H9 (cell line): ENCODE data around the gene ANAPC2. TPM values are rescaled to one million over a fixed set of nuclear protein-coding genes. Genes with fewer than 3 reads are reported as not detected.

Experiments
- DNase-seq: peaks from one replicate; pipeline ENCODE4 v3.0.0-alpha.2; 2017
- H2AFZ ChIP-seq: one replicate; pipeline ENCODE4 v1.6.1; 2013; ENCODE audit warnings: mild to moderate bottlenecking, low read length, control low read depth, moderate library complexity
- H2AK5ac ChIP-seq: 2 replicates; pipeline ENCODE4 v1.6.1; 2013; ENCODE audit warnings: low read length, control low read depth, mixed read lengths; ENCODE audit not compliant: insufficient read length
- H2BK120ac ChIP-seq: one replicate; pipeline ENCODE4 v1.6.1; 2013; ENCODE audit warnings: low read depth, mild to moderate bottlenecking, low read length, control low read depth, inconsistent platforms; ENCODE audit not compliant: poor library complexity, severe bottlenecking
- H2BK12ac ChIP-seq: 2 replicates; pipeline ENCODE4 v1.6.1; 2013; ENCODE audit warnings: low read length, control low read depth, mixed read lengths, low read depth; ENCODE audit not compliant: insufficient read length
- H2BK15ac ChIP-seq: 2 replicates; pipeline ENCODE4 v1.6.1; 2013; ENCODE audit warnings: low read depth, low read length, control low read depth
- H2BK20ac ChIP-seq: one replicate; pipeline ENCODE4 v1.6.1; 2013; ENCODE audit warnings: low read depth, mild to moderate bottlenecking, low read length, control low read depth, inconsistent platforms; ENCODE audit not compliant: poor library complexity, severe bottlenecking
- H2BK5ac ChIP-seq: 2 replicates; pipeline ENCODE4 v1.6.1; 2013; ENCODE audit warnings: low read length, control low read depth, mixed read lengths; ENCODE audit not compliant: insufficient read length
- H3K14ac ChIP-seq: 2 replicates; pipeline ENCODE4 v1.6.1; 2013; ENCODE audit warnings: low read length, control low read depth; ENCODE audit not compliant: insufficient read depth
- H3K18ac ChIP-seq: 2 replicates; pipeline ENCODE4 v1.6.1; 2013; ENCODE audit warnings: low read depth, mild to moderate bottlenecking, mixed read lengths, low read length, control low read depth; ENCODE audit not compliant: insufficient read length
- H3K23ac ChIP-seq: 2 replicates; pipeline ENCODE4 v1.6.1; 2013; ENCODE audit warnings: low read length, control low read depth, mixed read lengths, low read depth; ENCODE audit not compliant: insufficient read length
- H3K23me2 ChIP-seq: 2 replicates; pipeline ENCODE4 v1.6.1; 2013; ENCODE audit warnings: low read depth, mild to moderate bottlenecking, mixed read lengths, low read length, control low read depth; ENCODE audit not compliant: insufficient read length, poor library complexity, severe bottlenecking
- H3K27ac ChIP-seq: 2 replicates; pipeline ENCODE4 v1.5.1; 2013; ENCODE audit warnings: low read length, control low read depth, mixed read lengths, low read depth; ENCODE audit not compliant: insufficient read length
- H3K27me3 ChIP-seq: 2 replicates; pipeline ENCODE4 v1.6.1; 2013; ENCODE audit warnings: low read length, control low read depth, inconsistent platforms; ENCODE audit not compliant: insufficient read depth
- H3K4ac ChIP-seq: 2 replicates; pipeline ENCODE4 v1.6.1; 2013; ENCODE audit warnings: low read depth, mild to moderate bottlenecking, control low read depth, inconsistent platforms, low read length, moderate library complexity
- H3K4me1 ChIP-seq: 2 replicates; pipeline ENCODE4 v1.6.1; 2013; ENCODE audit warnings: low read length, control low read depth, inconsistent platforms; ENCODE audit not compliant: insufficient read depth
- H3K4me2 ChIP-seq: 2 replicates; pipeline ENCODE4 v1.6.1; 2013; ENCODE audit warnings: low read length, control low read depth, mixed read lengths; ENCODE audit not compliant: insufficient read length, insufficient read depth
- H3K56ac ChIP-seq: 2 replicates; pipeline ENCODE4 v1.6.1; 2013; ENCODE audit warnings: low read depth, mild to moderate bottlenecking, mixed read lengths, low read length, control low read depth; ENCODE audit not compliant: insufficient read length
- H3K79me1 ChIP-seq: 2 replicates; pipeline ENCODE4 v1.6.1; 2013; ENCODE audit warnings: low read depth, mild to moderate bottlenecking, moderate library complexity, low read length, control low read depth, inconsistent platforms; ENCODE audit not compliant: insufficient read depth, poor library complexity, severe bottlenecking
- H3K79me2 ChIP-seq: 2 replicates; pipeline ENCODE4 v1.6.1; 2013; ENCODE audit warnings: low read length, control low read depth, inconsistent platforms; ENCODE audit not compliant: insufficient read depth
- H3K9ac ChIP-seq: 2 replicates; pipeline ENCODE4 v1.6.1; 2013; ENCODE audit warnings: low read length, control low read depth, mixed read lengths; ENCODE audit not compliant: insufficient read length; ENCODE audit errors: extremely low read depth
- H3K9me3 ChIP-seq: one replicate; pipeline ENCODE4 v1.6.1; 2013; ENCODE audit warnings: low read depth, low read length, inconsistent platforms; ENCODE audit not compliant: control insufficient read depth
- H3T11ph ChIP-seq: one replicate; pipeline ENCODE4 v1.6.1; 2013; ENCODE audit warnings: mild to moderate bottlenecking, low read length, control low read depth, inconsistent platforms
- H4K20me1 ChIP-seq: one replicate; pipeline ENCODE4 v1.6.1; 2013; ENCODE audit not compliant: control insufficient read depth, insufficient read length, insufficient read depth
- H4K5ac ChIP-seq: 2 replicates; pipeline ENCODE4 v1.6.1; 2013; ENCODE audit warnings: low read depth, mild to moderate bottlenecking, mixed read lengths, low read length, control low read depth; ENCODE audit not compliant: insufficient read length
- H4K8ac ChIP-seq: replicated peaks from 2 replicates; pipeline ENCODE4 v1.6.1; 2013; ENCODE audit warnings: low read length, control low read depth, mixed read lengths, low read depth; ENCODE audit not compliant: insufficient read length
- H4K91ac ChIP-seq: 2 replicates; pipeline ENCODE4 v1.6.1; 2013; ENCODE audit warnings: low read depth, mild to moderate bottlenecking, moderate library complexity, mixed read lengths, low read length, control low read depth; ENCODE audit not compliant: insufficient read length
- H3K27ac Mint-ChIP-seq, 3 experiments: 2 replicates in 2 of 3; 3 replicates in 1 of 3; pipeline ENCODE4 v1.8.0; 2020 to 2021; ENCODE audit warnings: mixed read lengths in 3 of 3, mild to moderate bottlenecking in 1 of 3, moderate library complexity in 1 of 3
- H3K27me3 Mint-ChIP-seq: 2 replicates; pipeline ENCODE4 v1.8.0; 2021; ENCODE audit warnings: low read depth, mild to moderate bottlenecking, moderate library complexity, mixed read lengths
- H3K36me3 Mint-ChIP-seq, 3 experiments: 2 replicates in 2 of 3; 3 replicates in 1 of 3; pipeline ENCODE4 v1.8.0; 2020 to 2021; ENCODE audit warnings: low read depth in 3 of 3, mixed read lengths in 3 of 3; ENCODE audit not compliant: insufficient read depth in 1 of 3
- H3K4me1 Mint-ChIP-seq, 2 experiments: 2 replicates each; pipeline ENCODE4 v1.8.0; 2020; ENCODE audit warnings: mixed read lengths in 2 of 2
- H3K4me3 Mint-ChIP-seq, 2 experiments: 2 replicates in 1 of 2; 3 replicates in 1 of 2; pipeline ENCODE4 v1.8.0; 2020 to 2021; ENCODE audit warnings: mild to moderate bottlenecking in 2 of 2, mixed read lengths in 2 of 2, moderate library complexity in 1 of 2
- H3K9me3 Mint-ChIP-seq, 2 experiments: 2 replicates in 1 of 2; 3 replicates in 1 of 2; pipeline ENCODE4 v1.8.0; 2020; ENCODE audit warnings: mild to moderate bottlenecking in 2 of 2, mixed read lengths in 2 of 2, moderate library complexity in 1 of 2
- CTCF ChIP-seq: fragments of 200-600 bp; sonication (generic); conservative IDR thresholded peaks from 3 replicates; pipeline ENCODE4 v1.8.0; 2021; ENCODE audit warnings: antibody characterized with exemption, mild to moderate bottlenecking
- WGBS: extraction: QIAGEN DNeasy Blood & Tissue Kit; methylation state at CpG from one replicate; pipeline ENCODE4 v1.1.7; 2013; ENCODE audit warnings: missing lambda C conversion rate, low lambda C conversion rate, mixed read lengths; ENCODE audit not compliant: insufficient read length; ENCODE audit errors: extremely low coverage; 5-methylcytosine and 5-hydroxymethylcytosine counted together
- total RNA-seq: library from RNA; stranded (reverse); gene quantifications from 2 replicates; pipeline ENCODE4 v1.2.1, GENCODE V29; 2021

ANAPC2 gene
- total RNA-seq, 1 experiment from 2014 or later = 54.8 TPM

DNA sequence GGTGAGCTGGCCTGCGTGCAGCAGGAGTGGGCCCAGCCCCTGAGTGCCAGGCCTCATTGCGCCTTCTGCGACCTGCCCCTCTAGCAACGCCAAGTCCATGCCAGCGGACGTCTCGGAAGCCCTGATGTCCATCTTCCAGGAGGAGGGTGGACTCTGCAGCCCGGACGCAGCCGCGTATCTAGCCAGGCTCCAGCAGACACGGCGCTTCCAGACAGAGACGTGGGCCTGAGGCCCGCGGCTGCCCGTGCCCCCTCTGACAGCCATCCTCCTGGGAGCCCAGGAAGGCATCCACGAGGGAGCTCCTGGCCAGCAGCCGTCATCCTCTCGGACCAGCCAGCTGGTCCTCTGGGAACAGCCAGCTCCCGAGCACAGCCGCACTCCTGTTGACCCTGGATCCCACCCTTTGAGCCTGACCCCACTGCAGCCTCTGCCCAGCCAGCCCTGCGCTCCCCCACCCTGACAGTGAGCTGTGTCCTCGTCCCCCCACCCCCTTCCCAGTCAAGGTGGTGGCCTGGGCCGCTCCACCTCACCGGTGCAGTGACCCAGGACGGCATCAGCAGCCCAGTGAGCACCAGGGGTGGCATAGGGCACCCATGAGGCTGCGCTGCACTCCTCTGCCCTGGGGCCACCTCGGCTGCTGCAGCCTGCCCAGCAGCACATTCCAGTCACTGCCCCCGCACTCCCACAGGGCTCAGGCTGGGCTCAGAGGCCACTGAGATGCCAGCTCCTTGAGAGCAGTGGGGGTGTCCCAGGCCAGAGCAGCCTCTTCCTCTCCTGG, 28.0 kb upstream of the ANAPC2 start:
- no peak overlapping the region for H2AFZ ChIP-seq
- H3K4me2 ChIP-seq = no peak overlapping the region
- no peak overlapping the region for H3K14ac ChIP-seq
- H3K27ac Mint-ChIP-seq = no peak overlapping the region
- H4K91ac ChIP-seq = no peak overlapping the region
- no peaks in the 10 kb centered on the region for H3K9me3 ChIP-seq
- no peak overlapping the region for H2BK15ac ChIP-seq
- no peak for TF ChIP-seq CTCF
- H4K20me1 ChIP-seq = no peaks in the 10 kb centered on the region
- no peak overlapping the region for H4K5ac ChIP-seq
- no peak overlapping the region for H3K23ac ChIP-seq
- H2BK20ac ChIP-seq = no peak overlapping the region
- H3K27ac ChIP-seq = no peak overlapping the region
- H3K9ac ChIP-seq = no peak overlapping the region
- no peak overlapping the region for H3K4me3 Mint-ChIP-seq
- H3K9me3 Mint-ChIP-seq = no peaks in the 10 kb centered on the region
- no peak overlapping the region for H3T11ph ChIP-seq
- H3K36me3 Mint-ChIP-seq = peaks cover 3 to 23% (median 10%) of the 10 kb centered on the region in 3 experiments; a peak in 5 of 7 replicates
- no peak for DNase-seq
- no peak overlapping the region for H3K56ac ChIP-seq
- H3K27me3 ChIP-seq = no peaks in the 10 kb centered on the region
- no peak overlapping the region for H2BK5ac ChIP-seq
- H3K79me2 ChIP-seq = no peaks in the 10 kb centered on the region
- no peak overlapping the region for H3K4ac ChIP-seq
- H3K18ac ChIP-seq = no peak overlapping the region
- H2BK12ac ChIP-seq = no peak overlapping the region
- H3K23me2 ChIP-seq = no peaks in the 10 kb centered on the region
- H3K79me1 ChIP-seq = no peaks in the 10 kb centered on the region
- H3K4me1 Mint-ChIP-seq = peaks cover 4 to 5% of the 10 kb centered on the region in 2 experiments
- H2BK120ac ChIP-seq = no peak overlapping the region
- no peaks in the 10 kb centered on the region for H3K27me3 Mint-ChIP-seq
- no CpG with 5 or more reads among the region's 30 CpGs for WGBS
- H3K4me1 ChIP-seq = no peaks in the 10 kb centered on the region; the same call in 1 of the 2 replicates
- H4K8ac ChIP-seq = no peak overlapping the region
- H2AK5ac ChIP-seq = no peak overlapping the region
